K562 (cell line): ENCODE data around the gene RPS19BP1.

Experiments
- ATF3 ChIP-seq, 2 experiments: fragments of 450-650 bp in 1 of 2; sonication (generic) in 1 of 2; formaldehyde crosslinking in 1 of 2; IDR thresholded peaks in 1 of 2; conservative IDR thresholded peaks in 1 of 2; 2 replicates each; pipeline versions ENCODE4 v1.6.1 to v1.8.1; 2016 to 2023; ENCODE audit warnings: mild to moderate bottlenecking in 2 of 2, moderate library complexity in 2 of 2, inconsistent platforms in 1 of 2, missing genetic modification reagents in 1 of 2
- CEBPB ChIP-seq: fragments of 450-650 bp; IDR thresholded peaks from 2 replicates; pipeline ENCODE4 v1.6.1; 2016; ENCODE audit warnings: missing genetic modification characterization, missing compliant biosample characterization
- CTCF ChIP-seq, 3 experiments: IDR thresholded peaks in 2 of 3; conservative IDR thresholded peaks in 1 of 3; 2 replicates each; pipeline ENCODE4 v1.5.1; 2011 to 2012; ENCODE audit warnings: low read length in 3 of 3, mild to moderate bottlenecking in 3 of 3, control low read depth in 2 of 3, improper control_type of control experiment in 1 of 3, inconsistent platforms in 1 of 3, low read depth in 1 of 3, mixed read lengths in 1 of 3, moderate library complexity in 1 of 3; ENCODE audit not compliant: insufficient read depth in 2 of 3
- GTF2F1 ChIP-seq: IDR thresholded peaks from 2 replicates; pipeline ENCODE4 v1.6.1; 2011; ENCODE audit warnings: low read depth, low read length, improper control_type of control experiment
- RFX7 ChIP-seq: fragments of 250-450 bp; sonication (Bioruptor Pico); IDR thresholded peaks from 2 replicates; pipeline ENCODE4 v1.5.1; 2021; ENCODE audit warnings: mild to moderate bottlenecking
- TAF1 ChIP-seq: IDR thresholded peaks from 2 replicates; pipeline ENCODE4 v1.6.1; 2011; ENCODE audit warnings: mild to moderate bottlenecking, low read length, moderate library complexity; ENCODE audit not compliant: insufficient read depth, control insufficient read depth, severe bottlenecking; ENCODE audit errors: extremely low read depth
- TEAD4 ChIP-seq, 2 experiments: sonication (generic) in 1 of 2; formaldehyde crosslinking in 1 of 2; IDR thresholded peaks; 2 replicates each; pipeline versions ENCODE4 v1.6.1 to v1.8.0; 2012 to 2022; ENCODE audit warnings: borderline replicate concordance in 1 of 2, inconsistent platforms in 1 of 2, low read length in 1 of 2, mild to moderate bottlenecking in 1 of 2, missing genetic modification reagents in 1 of 2
- ZZZ3 ChIP-seq: fragments of 450-650 bp; IDR thresholded peaks from 2 replicates; pipeline ENCODE4 v1.6.1; 2016; ENCODE audit warnings: antibody characterized with exemption, mild to moderate bottlenecking, moderate library complexity
- TF ChIP-seq, protein P1 (sequence below): fragments of 250-450 bp; sonication (Bioruptor Pico); IDR thresholded peaks from 2 replicates; pipeline ENCODE4 v1.5.0; 2020; ENCODE audit warnings: mild to moderate bottlenecking

DNA sequence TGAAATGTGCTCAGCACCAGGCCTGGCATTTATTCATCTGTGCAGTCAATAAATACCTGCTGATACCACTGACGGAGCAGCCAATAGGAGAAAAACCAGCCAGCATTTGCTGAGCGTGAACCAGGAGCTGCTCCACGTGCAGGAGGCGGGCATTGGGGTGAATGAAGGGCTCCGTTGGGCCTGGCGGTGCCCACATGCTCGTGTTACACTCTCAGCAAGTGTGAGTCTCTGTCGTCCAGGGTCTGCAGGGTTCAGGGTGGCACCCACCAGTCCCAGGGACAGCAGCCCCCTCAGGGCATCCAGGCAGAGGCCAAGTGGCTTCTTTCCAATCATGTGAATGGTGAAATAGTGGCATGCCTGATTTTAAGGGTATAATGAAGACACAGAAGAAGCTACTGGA, 4.2 kb upstream of the RPS19BP1 start:
- TF ChIP-seq RFX7 (CRISPR knock-in tag), result no peak
- TF ChIP-seq GTF2F1, result no peak
- TF ChIP-seq TEAD4 (IDR thresholded peaks at IDR 0.05; ENCODE audit: low read length), result no peak
- TF ChIP-seq TEAD4 (CRISPR knock-in tag; IDR thresholded peaks at IDR 0.05; ENCODE audit: borderline replicate concordance), result no peak
- TF ChIP-seq CTCF (IDR thresholded peaks at IDR 0.05 in 2 of 3, conservative IDR thresholded peaks at IDR 0.05 in 1 of 3; ENCODE audit: insufficient read depth in 2 of 3, low read depth in 1 of 3, low read length in 3 of 3), result no peak
- no peak for TF ChIP-seq TAF1
- TF ChIP-seq, protein P1, sequence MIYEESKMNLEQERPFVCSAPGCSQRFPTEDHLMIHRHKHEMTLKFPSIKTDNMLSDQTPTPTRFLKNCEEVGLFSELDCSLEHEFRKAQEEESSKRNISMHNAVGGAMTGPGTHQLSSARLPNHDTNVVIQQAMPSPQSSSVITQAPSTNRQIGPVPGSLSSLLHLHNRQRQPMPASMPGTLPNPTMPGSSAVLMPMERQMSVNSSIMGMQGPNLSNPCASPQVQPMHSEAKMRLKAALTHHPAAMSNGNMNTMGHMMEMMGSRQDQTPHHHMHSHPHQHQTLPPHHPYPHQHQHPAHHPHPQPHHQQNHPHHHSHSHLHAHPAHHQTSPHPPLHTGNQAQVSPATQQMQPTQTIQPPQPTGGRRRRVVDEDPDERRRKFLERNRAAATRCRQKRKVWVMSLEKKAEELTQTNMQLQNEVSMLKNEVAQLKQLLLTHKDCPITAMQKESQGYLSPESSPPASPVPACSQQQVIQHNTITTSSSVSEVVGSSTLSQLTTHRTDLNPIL (CRISPR knock-in tag), result no peak
- no peak for TF ChIP-seq ZZZ3
- TF ChIP-seq ATF3 (IDR thresholded peaks at IDR 0.05), result no peak
- no peak for TF ChIP-seq ATF3 (CRISPR knock-in tag; conservative IDR thresholded peaks at IDR 0.05)
- no peak for TF ChIP-seq CEBPB
